Endothelial cell of umbilical vein (primary cell): ENCODE results near the gene LANCL2.

Experiments used
- CTCF ChIP-seq, 2 donors: IDR thresholded peaks; 1 replicate in 1 of 2; 2 replicates in 1 of 2; pipeline ENCODE4 v1.5.1; 2011; ENCODE audit warnings: low read length in 2 of 2, mild to moderate bottlenecking in 2 of 2, moderate library complexity in 2 of 2, control low read depth in 1 of 2, inconsistent platforms in 1 of 2, low read depth in 1 of 2; ENCODE audit not compliant: insufficient read depth in 1 of 2; ENCODE audit errors: extremely low read depth in 1 of 2
- EZH2 ChIP-seq: IDR thresholded peaks from 2 replicates; pipeline ENCODE4 v1.6.1; 2012; ENCODE audit warnings: borderline replicate concordance, low read depth, mild to moderate bottlenecking, moderate library complexity, low read length, inconsistent platforms; ENCODE audit not compliant: severe bottlenecking
- FOS ChIP-seq: IDR thresholded peaks from 2 replicates; pipeline ENCODE4 v1.6.1; 2011; ENCODE audit warnings: mild to moderate bottlenecking, low read length, moderate library complexity, borderline replicate concordance; ENCODE audit not compliant: insufficient read depth
- JUN ChIP-seq: IDR thresholded peaks from 2 replicates; pipeline ENCODE4 v1.6.1; 2011; ENCODE audit warnings: borderline replicate concordance, low read depth; ENCODE audit not compliant: insufficient read length, insufficient read depth
- MAX ChIP-seq: IDR thresholded peaks from 2 replicates; pipeline ENCODE4 v1.6.1; 2011; ENCODE audit not compliant: insufficient read depth, insufficient read length
- MYC ChIP-seq: IDR thresholded peaks from one replicate; pipeline ENCODE4 v1.6.1; 2011; ENCODE audit warnings: mild to moderate bottlenecking, low read depth, low read length
- POLR2A ChIP-seq: IDR thresholded peaks from 2 replicates; pipeline ENCODE4 v1.6.1; 2012; ENCODE audit warnings: low read depth, mild to moderate bottlenecking, control low read depth, low read length
- POLR2AphosphoS5 ChIP-seq: IDR thresholded peaks from 2 replicates; pipeline ENCODE4 v1.6.1; 2012; ENCODE audit warnings: low read depth, mild to moderate bottlenecking, control low read depth, low read length, moderate library complexity; ENCODE audit not compliant: insufficient read depth

- TF ChIP-seq MYC (no peak), EZH2 (no peak), POLR2A (no peak), CTCF (IDR thresholded peaks at IDR 0.05; ENCODE audit: extremely low read depth in 1 of 2, insufficient read depth in 1 of 2, low read depth in 1 of 2, low read length in 2 of 2) (no peak), POLR2AphosphoS5 (no peak), MAX (no peak), JUN (no peak), FOS (no peak)
Measured at GRCh38 chr7:55475855-55476803, 111.0 kb downstream of the LANCL2 start.
